GM21529 (cell line): ENCODE measurements around the gene TENM4.

ENCODE experiments used
- ATAC-seq: cut with Tn5 transposase; IDR thresholded peaks from one replicate; pipeline ENCODE4 v1.9.1; 2021; ENCODE audit not compliant: unreplicated experiment

TENM4 gene

DNA sequence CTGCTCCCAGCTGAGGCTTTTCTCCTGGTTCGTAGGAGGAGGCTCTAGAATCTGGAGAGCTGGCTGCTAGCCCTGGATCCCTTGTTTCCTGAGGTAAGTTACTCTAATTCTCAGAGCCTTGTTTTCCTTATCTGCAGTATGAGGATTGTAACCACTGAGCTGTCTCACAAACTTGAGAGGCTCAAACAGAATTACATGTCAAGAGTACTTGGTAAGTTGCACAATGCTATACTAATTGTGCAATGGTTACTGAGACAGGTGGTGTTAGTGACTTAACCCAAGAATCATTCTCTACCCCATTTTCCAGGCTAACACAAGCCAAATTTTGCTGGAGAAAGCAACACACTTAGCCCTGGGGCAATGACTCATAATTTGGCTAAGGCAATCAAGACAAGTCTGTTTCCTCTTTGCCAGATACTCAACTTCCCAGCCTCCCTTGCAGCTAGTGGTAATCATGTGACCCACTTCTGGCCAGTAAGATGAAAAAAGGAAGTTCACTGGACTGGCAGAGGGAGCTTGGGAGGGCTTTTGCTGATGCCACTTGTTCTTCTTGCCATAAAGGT lies 348.0 kb downstream of the TENM4 start:
- no peak for ATAC-seq

DNA sequence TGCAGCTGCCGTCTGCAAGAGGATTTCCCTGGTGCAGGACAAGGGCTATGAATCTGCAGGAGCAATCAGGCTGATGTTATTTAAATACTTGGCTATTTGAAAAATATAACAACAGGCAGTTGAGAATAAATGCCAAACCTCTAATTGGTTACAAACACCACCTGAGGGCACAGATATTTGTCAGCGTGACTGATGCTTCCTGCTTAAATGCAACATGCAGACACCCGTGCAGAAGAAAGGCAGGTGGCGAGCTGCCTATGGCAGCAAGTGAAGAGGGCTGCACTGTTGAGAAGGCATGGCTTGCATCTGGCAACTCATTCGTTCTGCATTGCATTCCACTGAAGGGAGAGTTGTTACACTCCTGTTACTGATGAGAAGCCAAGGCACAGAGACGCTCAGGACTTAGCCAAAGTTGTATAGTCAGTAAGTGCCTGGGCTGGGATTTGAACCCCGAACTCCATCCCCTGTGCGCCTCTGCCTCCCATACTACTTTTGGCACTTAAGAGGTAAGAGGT lies 350.6 kb downstream of the TENM4 start:
- ATAC-seq = no peak

DNA sequence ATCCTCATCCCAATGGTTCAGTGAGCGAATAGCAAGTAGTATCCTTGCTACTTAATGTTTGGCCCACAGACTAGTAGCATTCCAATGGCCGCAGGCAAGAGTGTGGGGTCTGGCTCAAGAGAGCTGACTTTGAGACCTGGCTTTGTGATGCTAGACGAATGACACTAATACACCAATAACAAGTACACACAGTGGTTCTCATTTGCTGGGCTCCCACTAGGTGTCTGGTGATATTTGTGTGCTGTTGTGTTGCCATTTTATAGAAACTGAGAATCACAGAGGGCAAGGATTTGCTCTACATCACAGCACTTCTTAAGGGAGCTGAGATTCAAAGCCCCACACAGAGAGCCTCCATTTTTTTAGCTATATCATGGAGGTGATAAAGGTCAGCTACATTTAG lies 351.2 kb downstream of the TENM4 start:
- ATAC-seq = no peak

DNA sequence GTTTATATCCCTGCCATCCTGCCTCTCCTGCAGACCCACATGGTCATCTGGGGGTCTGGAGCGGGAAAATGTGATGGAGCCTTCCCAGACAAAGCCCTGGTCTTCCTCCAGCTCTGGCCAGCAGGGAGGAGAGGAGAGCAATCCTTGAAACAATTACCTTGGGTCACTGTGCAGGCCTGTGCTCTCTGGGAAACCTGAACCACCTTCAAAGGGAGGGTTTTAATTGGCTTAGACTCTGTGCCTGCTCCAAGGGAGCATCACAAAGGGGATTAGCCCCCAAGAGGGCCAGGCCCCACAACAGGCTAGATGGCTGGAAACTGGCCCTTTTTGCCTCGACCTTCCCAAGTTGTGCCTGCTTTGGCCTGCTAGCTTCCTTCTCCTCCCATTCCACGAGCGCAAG lies 351.9 kb downstream of the TENM4 start:
- ATAC-seq = no peak

DNA sequence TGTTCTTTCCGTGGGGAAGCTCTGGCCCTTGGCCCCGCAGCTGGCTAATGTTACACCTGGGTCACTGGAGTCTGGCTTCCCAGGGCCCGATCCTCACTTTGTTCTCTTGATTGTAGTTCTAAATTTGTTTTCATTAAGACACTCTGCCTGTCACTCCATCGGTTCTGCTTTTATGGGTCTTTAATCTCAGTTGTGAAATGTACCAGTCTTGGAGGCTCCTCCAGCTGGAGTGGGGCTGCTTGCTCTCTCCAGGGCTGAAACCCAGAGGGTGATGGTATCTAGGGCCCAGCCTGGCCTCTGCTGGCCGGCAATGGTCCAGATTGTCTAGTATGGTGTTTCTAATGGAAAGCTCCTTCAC lies 352.9 kb downstream of the TENM4 start:
- ATAC-seq = no peak

DNA sequence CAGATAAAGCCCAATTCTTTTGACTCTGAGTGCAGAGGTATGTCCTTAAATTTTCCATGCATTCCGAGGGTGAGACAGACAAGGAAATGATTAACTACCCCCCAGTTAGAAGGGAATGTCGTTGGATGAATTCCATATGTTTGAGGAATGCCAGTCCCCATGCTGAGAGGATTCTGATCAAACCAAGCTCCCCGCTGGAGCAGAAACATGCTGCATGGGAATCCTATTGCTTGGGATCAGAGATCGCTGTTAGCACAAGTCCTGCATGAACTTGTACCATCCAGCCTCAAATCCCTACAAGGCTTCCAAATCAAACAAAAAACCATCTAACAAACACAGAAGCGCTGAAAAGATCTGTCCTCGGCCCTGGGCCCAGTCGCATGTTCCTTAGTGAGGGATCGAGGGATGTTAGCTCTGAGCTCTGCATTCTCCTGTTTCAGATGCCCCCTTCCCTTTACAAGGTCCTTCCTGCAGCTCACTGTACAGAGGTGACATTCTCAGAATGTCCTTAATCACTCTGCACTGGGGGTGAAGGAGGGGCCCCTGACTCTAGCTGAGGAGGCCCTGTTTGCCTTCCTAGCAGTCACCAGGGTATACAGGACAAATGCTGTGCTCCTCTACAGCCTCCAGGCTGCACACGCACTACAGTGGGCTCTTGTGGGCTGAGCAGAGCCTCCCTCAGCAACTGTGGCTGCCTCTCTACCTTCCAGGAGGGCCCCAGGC lies 353.4 kb downstream of the TENM4 start:
- no peak for ATAC-seq

DNA sequence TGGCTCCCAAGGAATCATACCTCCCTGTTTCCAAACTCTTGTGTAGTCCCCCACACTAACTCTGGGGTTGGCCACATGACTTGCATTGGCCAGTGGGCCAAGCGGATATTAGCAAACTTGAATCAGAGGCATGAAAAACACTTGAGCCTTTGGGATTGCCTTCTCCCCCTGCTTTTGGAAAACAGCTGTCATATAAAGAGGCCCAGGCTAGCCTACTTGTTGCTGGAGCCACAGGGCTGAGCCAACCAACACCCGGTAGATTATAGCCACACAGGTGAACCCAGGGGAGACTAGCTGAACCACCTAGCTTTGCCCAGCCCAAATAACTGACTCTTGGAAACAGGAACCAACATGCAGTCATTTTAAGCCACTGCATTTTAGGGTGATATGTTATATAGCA lies 354.8 kb downstream of the TENM4 start:
- ATAC-seq = no peak

DNA sequence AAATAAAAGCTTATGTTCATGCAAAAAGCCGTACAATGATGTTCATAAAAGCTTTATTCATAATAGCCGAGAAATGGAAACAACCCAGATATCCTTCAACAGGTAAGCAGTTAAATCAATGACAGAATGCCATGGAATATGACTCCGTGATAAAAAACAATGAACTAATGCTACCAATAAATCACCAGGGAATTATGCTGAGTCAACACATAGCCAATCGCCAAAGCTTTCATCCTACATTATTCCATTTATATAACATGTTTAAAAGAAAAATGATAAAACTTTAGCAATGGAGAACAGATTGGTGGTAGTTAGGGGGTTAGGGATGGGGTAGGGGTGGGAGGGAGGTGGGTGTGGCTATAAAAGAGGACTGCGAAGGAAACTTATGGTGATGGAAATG lies 356.4 kb downstream of the TENM4 start:
- no peak for ATAC-seq

DNA sequence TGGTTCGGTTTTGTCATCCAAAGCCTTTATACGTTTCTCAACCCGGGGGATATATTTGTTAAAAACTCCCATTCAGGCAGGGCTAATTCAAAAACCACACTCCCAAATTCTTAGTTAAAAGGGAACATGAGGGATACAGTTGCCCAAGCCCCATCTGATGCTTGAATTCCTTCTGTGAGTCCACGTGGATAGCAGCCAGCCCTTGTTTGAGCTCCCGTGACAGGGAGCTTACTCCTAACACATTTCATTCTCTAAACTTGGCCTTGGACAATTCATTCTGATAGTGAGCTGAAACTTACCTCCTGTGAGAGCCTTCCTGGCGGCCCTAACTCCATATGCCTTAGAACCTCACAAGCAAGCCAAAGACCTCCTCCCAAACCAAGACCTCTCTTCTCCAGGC lies 357.5 kb downstream of the TENM4 start:
- ATAC-seq = no peak

DNA sequence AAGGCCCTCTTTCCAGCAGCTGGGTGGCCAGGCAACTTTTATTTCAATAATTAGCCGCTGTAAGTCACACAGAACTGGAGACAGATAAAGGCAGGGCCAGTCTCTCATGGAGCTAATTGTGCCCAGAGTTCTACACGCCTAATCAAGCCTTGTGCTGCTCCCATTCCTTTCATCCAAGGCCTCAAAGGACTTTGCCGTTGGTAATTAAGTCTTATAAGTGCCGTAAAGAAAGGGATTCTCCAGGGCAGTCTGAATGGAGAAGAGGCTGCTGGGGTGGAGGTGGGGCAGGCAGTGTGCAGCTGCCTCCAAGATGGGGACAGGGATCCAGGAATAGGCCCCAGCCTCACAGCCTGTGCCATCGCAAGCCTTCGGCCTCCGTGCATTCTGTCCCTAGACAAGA lies 357.9 kb downstream of the TENM4 start:
- no peak for ATAC-seq

DNA sequence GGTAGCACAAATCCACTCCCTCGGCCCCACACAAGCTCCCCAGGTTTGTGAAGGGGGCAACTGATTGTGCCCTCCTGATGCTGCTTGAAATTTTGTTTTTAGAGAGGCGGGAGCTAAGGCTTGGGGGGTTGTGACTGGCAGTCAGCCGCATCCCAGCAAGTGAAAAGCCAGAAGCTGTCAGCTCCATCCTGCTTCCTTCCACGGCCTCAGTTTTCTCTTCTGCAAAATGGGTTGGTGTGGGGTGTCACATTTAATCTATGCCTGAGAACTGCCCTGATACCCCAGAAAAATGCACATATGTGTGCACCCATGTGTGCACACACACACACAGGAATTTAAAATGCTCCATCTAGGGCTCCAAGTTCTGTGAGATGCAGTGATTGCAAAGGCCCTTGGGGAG lies 358.6 kb downstream of the TENM4 start:
- no peak for ATAC-seq

DNA sequence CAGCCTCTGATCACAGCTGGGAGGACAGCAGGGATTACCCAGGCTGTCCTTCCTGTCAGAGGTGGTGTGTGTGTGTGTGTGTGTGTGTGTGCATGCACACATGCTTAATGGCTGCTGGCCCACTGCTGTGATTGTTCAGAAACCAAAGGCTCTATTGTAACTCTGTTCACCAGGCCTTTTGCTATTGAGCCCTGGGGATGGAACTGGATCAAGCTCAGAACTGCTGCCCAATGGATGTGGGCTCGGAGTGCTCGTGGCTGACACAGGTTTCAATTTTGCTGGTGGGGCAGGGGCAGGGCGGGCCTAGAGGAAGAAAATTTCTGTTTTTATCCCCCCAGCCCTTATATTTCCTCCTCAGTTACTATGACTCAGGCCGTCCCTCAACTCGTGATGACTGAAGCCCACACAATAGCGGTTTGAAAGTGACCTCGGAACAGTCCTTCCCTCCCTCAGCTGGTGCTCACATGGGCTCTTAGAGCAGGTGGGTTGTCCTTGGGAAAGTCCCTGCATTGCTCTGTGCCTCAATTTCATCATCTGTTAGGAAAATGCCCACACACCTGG lies 359.3 kb downstream of the TENM4 start:
- ATAC-seq = no peak

DNA sequence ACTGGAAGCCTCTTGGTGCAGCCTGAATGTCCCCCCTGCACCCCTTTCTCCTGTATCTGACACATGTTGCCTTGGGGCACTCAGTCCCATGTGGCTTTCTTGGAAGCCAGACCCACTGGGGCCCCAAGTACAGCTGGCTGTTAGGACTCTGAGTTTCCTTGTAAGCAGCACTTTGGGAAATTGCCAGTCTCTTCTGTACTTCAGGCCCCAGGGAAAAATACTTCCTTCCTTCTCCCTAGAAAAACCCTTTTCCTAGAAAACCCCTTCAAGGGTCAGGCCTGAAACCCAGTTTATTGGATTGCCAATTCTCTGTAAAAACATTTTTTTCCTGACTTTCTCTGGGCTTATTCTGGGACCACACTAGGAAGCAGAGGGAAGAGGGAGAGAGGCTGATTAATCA lies 360.3 kb downstream of the TENM4 start:
- ATAC-seq = no peak

DNA sequence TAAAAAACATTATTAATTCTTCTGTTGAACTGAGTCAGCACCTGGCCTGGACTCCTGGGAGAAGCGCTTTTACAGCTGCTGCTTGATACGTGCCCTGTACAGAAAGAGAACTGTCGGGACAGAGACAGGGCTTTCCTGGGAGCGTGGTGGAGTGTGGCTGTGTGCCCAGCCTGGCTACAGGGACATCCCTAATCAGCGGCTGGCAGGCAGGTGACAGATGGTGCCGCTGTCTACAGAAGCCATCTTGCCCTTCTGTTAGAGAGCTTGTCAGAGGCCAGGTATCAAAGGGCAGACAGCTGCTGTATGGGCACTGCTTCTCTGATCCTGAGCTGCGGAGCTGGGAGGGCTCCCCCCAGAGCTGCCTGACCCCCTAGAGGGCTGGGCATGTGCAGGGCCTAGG lies 361.8 kb downstream of the TENM4 start:
- ATAC-seq = no peak

DNA sequence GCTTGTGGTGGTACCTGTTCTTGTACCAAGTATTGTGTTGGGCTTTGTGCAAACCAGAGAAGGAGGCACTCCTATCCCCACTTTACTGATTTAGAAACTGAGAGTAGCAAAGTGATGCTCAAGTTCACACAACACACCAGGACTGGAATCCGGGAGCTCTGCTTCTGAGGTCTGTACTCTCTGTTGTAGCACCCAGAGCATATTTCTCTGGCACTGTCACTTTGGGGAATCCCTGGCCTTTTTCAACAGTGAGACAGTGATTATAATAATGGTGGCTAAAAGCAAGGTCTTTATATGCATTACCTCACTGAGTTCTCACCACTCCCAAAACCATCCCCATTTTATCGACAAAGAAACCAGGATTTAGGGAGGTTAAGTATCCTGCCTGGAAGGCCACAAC lies 362.4 kb downstream of the TENM4 start:
- ATAC-seq = no peak

DNA sequence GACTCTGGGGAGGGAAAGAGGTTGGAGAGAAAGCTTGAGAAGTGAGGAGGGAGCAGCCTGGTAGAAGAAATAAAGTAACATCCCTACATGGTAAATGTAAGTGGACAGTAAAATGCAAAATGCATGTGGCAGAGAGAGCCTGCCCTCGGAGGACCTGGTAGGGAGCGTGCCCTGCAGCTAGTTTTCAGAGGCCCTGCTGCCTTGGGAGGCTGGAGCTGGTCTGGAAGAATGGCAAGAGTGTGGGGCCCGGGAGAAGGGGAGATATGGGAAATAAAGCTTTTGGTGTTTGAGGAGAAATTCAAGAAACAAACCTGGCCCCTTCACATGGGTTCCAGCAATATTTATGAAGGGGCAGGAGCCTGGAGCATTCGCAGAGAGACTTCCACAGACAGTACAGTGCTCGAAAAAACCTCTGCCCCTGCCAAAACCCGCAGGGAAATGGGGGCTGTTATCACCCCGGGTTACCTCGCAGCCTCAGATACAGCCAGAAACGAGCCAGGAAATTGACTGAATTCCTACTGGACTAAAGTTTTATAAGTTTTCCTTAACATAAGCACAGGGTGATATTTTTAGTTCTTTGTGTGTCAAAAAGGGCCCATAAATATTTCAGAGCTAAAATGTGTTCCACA lies 363.0 kb downstream of the TENM4 start:
- no peak for ATAC-seq

DNA sequence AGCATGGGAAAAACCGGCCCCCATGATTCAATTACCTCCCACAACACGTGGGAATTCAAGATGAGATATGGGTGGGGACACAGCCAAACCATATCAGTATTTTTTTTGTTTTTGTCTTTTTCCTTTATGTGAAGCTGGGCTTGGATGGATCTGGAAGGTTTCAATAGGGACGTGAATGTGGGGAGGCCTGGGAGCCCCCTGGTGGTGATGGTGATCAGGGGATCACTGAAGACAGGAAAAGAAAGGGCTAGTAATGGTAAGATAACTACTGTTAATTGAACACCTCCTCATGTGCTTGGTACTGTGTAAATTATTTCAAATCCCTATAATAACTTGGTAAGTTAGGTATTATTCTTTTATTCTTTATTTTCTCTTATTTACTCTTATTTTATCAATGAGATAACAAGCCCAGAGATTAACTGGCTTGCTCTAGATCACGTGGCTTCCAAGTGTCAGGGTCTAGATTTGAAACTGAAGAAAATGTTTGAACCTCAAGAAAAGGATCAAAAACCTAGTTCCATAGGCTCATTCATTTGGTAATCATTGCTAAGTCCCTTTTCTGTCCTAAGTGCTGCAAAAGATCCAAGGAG lies 364.2 kb downstream of the TENM4 start:
- no peak for ATAC-seq

DNA sequence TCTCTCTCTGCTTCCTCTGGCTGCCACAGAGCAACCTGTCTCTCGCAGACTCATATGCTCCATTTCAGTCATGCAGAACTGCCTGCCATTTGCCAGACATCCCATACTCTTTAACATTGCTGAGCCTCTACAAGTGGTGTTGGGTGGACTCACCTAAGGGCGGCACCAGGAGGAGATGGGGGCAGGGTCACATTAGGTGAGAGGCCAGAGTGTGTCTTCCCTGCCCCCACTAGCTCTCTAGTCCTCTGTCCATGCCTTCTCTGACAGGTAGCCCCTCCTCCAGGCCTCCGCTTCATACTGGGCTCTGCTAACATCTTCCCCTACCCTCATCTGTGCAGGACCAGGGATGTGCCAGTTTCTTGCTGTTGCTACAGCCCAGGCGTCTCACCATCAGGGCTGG lies 366.3 kb downstream of the TENM4 start:
- ATAC-seq = no peak

DNA sequence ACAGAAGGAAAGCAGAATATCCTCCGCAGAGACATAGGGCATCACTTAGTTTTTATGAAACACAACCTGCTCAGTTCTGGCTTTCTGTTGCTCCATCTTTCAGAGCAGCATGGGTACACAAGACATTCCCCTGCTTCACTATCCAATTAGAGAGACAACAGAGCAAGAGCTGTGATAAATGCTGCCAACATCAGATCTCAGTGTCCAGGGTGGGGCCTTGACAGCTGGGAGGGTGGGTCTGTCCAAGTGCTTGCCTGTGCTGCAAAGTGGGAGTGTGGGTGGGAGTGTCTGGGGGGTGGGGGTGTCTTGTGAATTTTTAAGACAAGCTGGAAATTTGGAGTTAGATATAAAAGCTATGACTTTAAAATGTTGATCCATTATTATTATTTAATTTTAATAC lies 369.6 kb downstream of the TENM4 start:
- no peak for ATAC-seq

DNA sequence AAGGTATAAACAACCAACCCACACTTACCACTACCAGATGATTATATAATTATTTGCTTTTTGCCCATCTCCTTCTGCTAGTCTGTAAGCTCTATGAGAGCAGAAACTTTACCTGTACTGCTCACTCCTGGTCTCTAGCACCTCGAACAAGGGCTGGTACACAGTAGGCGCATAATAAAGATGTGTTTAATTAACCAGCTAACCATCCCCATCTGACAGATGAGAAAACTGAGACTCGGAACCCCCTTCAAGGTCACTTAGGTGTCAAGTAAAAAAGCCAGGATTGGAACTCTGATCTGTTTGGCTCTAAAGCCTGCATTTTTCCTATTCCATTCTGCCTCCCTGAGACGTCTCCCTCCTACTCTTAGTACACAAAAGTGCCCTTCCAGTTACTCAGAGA lies 370.3 kb downstream of the TENM4 start:
- no peak for ATAC-seq

DNA sequence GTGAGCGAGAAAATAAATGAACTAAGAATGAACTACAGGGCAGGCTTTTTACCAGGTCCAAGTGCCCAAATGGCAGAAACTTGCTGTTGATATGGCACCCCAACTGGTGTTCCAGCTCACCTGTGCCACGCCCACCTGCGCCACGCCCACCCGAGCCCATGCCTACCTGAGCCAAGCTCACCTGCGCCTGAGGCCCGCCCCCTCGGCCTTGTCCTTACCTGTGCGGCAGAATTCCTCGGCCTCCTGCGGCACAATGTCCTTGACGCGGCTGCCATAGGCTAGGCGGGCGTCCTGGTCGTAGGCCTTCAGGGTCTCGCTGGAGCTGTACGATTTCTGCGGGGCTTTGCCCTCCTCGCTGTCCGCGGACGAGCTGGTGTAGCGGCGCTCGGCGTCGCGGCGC lies 371.3 kb downstream of the TENM4 start:
- ATAC-seq = no peak

DNA sequence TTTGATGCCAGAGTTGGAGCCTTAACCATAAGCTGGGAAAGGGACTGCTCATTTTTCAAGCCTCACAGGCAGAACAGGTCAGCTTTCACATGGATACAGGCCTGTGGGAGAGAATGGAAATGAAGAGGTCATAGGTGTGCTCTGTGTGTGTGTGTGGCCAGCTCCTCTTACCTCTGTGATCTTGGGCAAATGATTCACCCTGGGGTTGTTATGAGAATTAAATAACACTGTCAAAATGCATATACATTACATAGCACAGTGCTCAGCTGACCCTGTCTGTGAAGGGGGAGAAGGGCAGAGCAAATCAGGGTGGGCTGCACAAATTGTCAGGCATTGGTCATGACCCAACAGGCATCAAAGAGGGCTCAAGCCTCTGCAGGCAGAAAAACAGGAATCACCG lies 372.5 kb downstream of the TENM4 start:
- ATAC-seq = no peak
